WTC11 (cell line): ENCODE measurements around the gene RPUSD4.

Experiments used
- CREB1 ChIP-seq: sonication (generic); formaldehyde crosslinking; IDR thresholded peaks from 2 replicates; pipeline ENCODE4 v1.8.0; 2023; ENCODE audit warnings: mild to moderate bottlenecking, missing genetic modification reagents
- CTCF ChIP-seq: fragments of 200-600 bp; IDR thresholded peaks from 2 replicates; pipeline ENCODE4 v1.8.0; 2022; ENCODE audit warnings: antibody characterized with exemption
- HMGXB4 ChIP-seq: sonication (generic); formaldehyde crosslinking; IDR thresholded peaks from 2 replicates; pipeline ENCODE4 v1.8.1; 2023; ENCODE audit warnings: mild to moderate bottlenecking, moderate library complexity, missing genetic modification reagents
- NFE2L1 ChIP-seq: sonication (generic); formaldehyde crosslinking; IDR thresholded peaks from 2 replicates; pipeline ENCODE4 v1.8.1; 2023; ENCODE audit warnings: missing genetic modification reagents
- TP53 ChIP-seq: sonication (generic); formaldehyde crosslinking; IDR thresholded peaks from 2 replicates; pipeline ENCODE4 v1.8.1; 2023; ENCODE audit warnings: mild to moderate bottlenecking, missing genetic modification reagents

GRCh38 chr11:126205359-126205758, 6.1 kb downstream of the RPUSD4 start:
- no peak for TF ChIP-seq CTCF
- TF ChIP-seq TP53 (CRISPR knock-in tag) = no peak
- no peak for TF ChIP-seq NFE2L1 (CRISPR knock-in tag)
- TF ChIP-seq CREB1 (CRISPR knock-in tag) = no peak
- no peak for TF ChIP-seq HMGXB4 (CRISPR knock-in tag)
